NK-92 treated with Interleukin-12 subunit alpha and Interleukin-12 subunit beta, amount 100 ng/mL, for 24 hours (cell line): ENCODE measurements around the gene FIGNL2.

ENCODE experiments used
- DNase-seq: peaks from one replicate; lab custom pipeline; 2025; lab: John Stamatoyannopoulos, UW

The FIGNL2 gene

DNA sequence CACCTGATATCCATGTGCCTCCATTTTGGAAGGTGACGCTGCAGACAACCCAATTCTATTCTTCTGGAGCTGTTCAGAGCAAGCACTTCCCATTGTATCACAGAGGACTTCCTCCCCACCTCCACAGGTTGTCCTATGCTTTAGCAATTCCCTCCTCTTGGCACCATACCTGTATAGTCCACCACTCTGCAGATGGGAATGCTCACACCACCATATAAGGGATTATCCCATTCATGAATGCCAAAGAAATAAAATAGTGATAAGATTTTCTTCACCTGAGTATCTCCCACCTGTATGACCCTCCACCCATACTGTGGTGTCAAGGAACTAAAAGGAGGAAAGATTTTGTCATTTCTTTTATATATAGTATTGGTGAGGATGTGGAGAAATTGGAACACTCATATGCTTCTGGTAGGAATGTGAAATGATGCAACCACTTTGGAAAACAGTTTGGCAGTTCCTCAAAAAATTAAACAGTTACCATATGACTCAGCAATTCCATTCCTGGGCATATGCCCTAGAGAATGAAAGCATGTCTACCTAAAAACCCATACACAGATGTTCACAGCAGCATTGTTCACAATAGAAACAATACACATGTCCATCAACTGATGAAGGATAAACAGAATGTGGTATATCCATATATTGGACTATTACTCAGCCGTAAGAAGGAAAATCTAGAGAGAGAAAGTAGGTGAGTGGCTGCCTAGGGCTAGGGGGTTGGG, 75.2 kb downstream of the FIGNL2 start:
- no peak for DNase-seq

DNA sequence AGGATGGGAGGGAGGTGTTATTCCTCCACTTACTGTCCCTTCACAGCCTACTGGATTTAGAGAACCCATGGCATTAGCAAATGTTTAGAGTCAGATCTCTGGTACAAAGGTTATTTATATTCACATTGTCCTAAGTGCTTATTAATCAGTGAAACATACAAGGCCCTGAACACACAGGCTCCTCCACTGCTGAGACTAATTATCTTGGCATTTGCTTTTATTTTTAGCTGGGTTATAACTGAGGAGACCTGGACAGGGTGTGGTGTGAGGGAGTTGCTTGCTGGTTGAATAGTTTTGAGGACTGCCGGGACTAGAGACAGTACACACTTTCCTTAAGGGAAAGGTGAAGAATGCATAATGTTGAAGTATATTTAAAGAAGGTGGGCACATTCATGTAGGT, 77.5 kb downstream of the FIGNL2 start:
- DNase-seq = no peak
